GM12801 (cell line): ENCODE data around the gene AP2B1.

Experiments used
- TF ChIP-seq, protein P1 (sequence below): IDR thresholded peaks from one replicate; pipeline ENCODE4 v1.5.1; 2011; ENCODE audit warnings: control low read depth; ENCODE audit not compliant: insufficient read length; ENCODE audit errors: extremely low read depth

The AP2B1 gene

GRCh38 chr17:35705705-35706104 is 118.6 kb downstream of the AP2B1 start:
- TF ChIP-seq, protein P1, sequence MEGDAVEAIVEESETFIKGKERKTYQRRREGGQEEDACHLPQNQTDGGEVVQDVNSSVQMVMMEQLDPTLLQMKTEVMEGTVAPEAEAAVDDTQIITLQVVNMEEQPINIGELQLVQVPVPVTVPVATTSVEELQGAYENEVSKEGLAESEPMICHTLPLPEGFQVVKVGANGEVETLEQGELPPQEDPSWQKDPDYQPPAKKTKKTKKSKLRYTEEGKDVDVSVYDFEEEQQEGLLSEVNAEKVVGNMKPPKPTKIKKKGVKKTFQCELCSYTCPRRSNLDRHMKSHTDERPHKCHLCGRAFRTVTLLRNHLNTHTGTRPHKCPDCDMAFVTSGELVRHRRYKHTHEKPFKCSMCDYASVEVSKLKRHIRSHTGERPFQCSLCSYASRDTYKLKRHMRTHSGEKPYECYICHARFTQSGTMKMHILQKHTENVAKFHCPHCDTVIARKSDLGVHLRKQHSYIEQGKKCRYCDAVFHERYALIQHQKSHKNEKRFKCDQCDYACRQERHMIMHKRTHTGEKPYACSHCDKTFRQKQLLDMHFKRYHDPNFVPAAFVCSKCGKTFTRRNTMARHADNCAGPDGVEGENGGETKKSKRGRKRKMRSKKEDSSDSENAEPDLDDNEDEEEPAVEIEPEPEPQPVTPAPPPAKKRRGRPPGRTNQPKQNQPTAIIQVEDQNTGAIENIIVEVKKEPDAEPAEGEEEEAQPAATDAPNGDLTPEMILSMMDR: no peak

GRCh38 chr17:35708149-35708548 is 121.0 kb downstream of the AP2B1 start:
- TF ChIP-seq, protein P1: no peak

DNA sequence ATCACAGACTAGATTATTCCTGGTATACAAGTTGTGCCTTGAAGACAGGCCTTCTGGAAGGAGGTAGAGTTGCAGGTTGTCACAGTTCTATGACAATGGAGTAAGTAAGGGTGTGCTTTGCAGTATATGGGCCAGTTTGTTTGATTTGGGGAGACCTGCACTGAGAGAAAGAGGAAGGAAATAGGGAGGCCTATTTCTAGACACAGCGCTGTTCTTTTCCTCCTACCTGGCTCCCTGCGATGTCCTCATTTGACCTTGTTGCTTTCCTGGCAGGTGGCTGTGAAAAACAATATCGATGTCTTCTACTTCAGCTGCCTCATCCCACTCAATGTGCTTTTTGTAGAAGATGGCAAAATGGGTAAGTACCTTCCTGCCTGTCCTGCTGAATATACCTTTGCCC is 121.8 kb downstream of the AP2B1 start:
- TF ChIP-seq, protein P1: no peak

DNA sequence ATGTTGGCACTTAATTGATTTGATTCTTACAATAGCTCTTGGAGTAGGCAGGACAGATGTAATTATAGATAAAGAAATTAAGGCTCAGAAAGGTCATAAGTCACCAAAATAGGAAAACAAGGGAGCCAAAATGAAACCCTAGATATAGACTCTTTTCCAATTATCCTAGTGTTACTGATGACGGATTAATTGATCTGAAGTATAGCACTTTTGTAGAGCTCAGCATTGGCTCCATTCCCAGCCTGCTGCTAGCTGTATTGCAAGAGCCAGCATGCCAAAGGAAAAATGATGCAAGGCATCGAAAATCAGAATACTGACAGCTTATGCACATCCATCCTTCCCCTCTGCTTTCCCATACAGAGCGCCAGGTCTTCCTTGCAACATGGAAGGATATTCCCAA is 122.8 kb downstream of the AP2B1 start:
- TF ChIP-seq, protein P1: no peak

DNA sequence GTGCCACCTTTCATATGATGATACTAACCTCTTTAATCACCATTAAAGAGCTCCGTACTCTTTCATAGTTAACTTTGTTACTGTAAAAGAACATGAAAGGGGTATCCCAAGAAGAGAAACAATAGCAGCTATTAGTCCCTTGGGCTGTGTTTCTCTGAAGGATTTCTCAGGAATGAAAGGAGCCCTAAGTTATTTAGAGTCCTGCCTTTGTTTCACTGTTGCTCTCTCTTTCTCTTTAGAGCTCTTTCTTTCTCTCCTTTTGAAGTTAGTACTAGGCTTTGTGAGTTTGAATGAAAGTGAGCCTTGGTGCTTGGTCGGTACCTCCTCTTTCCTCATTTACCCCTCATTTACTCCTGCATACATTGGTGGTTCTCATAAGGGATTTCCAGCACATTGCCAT is 123.8 kb downstream of the AP2B1 start:
- TF ChIP-seq, protein P1: no peak

- TF ChIP-seq, protein P1: no peak
These were observed 126.1 kb downstream of the AP2B1 start for GRCh38 chr17:35713069-35713728.

- TF ChIP-seq, protein P1: no peak
These were observed 127.9 kb downstream of the AP2B1 start for GRCh38 chr17:35714988-35715387.
